GM15510 (cell line): ENCODE data around the gene PRDX5.
A peak's percentile ranks its signal among the peaks of the same experiment; 100 is the strongest.

ENCODE experiments used
- POLR2A ChIP-seq: IDR thresholded peaks from 3 replicates; pipeline ENCODE4 v1.6.1; 2011; ENCODE audit warnings: borderline replicate concordance; ENCODE audit not compliant: insufficient read length; ENCODE audit errors: extremely low read depth

PRDX5 gene

GRCh38 chr11:64297699-64298358 is 20.1 kb upstream of the PRDX5 start:
- TF ChIP-seq POLR2A, result no peak

DNA sequence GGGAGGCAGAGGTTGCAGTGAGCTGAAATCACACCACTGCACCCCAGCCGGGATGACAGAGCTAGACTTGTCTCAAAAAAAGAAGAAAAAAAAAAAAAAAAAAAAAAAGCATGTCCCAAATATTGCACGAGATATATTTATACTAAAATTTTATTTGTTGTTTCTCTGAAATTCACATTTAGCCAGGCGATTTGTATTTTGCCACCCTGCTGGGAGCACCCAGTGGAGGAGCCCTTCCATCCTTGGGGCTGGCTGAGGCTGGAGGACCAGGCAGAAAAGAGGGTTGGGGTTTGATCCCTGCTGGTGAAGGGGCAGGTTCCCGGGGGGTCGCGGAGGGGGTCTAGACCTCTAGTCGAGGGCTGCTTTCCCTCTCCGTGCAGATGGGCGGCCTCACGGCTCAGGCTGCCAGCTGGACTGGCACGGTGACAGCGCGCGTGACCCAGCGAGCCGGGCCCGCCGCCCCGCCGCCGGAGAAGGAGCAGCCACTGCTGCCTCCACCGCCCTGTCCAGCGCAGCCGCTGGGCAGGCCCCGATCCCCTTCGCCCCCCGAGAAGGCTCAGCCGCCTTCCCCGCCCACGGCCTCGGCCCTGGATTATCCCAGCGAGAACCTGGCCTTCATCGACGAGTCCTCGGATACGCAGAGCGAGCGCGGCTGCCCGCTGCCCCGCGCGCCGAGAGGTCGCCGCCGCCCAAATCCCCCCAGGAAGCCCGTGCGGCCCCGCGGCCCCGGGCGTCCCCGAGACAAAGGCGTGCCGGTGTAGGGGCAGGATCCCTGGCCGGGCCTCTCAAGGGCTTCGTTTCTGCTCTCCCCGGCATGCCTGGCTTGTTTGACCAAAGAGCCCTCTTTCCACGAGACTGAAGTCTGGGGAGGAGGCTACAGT is 18.7 kb upstream of the PRDX5 start:
- TF ChIP-seq POLR2A, result no peak

DNA sequence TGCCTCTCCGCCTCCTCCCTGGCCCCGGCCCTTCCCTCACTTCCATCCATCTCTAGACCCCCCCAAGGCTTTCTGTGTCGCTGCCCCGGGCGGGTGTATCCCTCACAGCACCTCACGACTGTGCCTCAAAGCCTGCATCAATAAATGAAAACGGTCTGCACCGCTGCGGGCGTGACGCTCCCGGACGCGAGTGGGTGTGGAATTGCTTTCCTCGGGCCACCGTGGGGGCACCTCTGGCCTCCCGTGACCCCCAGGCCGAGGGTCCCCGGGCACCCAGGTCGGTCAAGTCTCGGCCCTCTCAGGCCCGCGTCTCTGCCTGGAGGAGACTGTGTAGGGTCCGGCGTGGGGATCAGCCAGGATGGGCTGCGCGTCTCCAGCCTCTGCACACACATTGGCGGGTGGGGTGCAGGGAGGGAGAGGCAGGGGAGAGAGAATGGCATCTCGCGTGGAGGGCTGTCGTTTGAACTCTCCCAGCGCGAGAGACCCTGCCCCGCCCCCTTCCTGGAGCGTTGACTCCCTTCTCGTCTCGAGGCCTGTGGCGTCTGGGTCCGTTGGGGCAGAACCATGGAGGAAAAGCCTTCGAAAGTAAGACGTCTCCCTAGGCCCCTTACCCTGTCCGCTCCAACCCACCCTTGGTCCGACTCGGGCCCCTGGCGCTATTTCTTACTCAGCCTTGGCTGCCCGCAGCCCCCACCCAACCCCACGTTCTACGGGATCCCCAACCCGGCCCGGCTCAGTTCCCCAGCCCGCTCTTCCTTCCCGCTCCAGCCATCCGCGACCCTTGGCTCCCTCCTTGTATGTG is 17.9 kb upstream of the PRDX5 start, which contains the start of gene CATSPERZ:
TSS of gene CATSPERZ (plus strand) at position 512 of the 802 bp plus-strand sequence. CDS start at position 565, 53 bp downstream.
- TF ChIP-seq POLR2A, result no peak

- no peak for TF ChIP-seq POLR2A
Observed at GRCh38 chr11:64303109-64304031, 14.6 kb upstream of the PRDX5 start.

DNA sequence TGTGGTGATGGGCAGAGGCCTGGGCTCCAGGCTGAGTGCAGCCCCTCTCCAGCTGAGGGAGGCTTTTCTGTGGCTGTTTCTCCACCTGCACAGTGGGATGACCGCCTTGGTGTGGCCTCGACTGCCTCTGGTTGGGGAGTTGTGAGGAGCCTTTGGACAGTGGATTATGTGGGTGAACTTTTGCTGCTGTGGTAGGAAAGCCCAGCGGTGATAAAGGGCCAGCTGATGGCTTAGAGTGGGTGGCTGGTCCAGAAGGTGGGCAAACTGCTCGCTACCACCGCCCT is 13.9 kb upstream of the PRDX5 start:
- TF ChIP-seq POLR2A, result no peak

DNA sequence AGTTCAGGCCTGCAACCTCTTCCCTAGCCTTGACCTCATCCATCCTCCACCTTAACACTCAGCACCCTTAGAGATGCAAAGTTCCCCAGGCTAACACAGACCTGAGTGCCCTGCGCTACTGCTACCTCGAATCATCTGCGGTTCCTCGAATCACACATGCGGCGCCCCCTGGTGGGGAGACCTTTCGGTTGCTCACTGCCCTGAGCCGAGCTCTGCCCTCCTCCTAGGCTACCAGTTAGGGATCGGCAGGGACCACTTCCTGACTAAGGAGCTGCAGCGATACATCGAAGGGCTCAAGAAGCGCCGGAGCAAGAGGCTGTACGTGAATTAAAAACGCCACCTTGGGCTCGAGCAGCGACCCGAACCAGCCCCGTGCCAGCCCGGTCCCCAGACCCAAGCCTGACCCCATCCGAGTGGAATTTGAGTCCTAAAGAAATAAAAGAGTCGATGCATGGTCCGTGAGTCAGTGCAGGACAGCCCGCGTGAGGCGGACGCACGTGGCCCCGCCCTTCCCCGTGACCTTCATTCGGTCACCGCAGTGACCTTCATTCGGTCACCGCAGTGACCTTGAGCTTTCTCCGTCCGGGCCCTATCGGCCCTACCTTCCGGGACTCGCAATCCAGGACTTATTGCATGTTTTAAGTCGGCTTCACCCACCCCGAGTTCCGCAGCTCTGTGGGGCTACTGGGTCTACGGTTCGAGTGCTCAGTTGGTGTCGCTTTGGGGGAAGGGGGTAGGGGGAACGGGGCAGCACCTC is 13.4 kb upstream of the PRDX5 start:
- TF ChIP-seq POLR2A, result peak; percentile 71

- TF ChIP-seq POLR2A, result peak; percentile 73
Observed at GRCh38 chr11:64305075-64305690, 12.7 kb upstream of the PRDX5 start, which contains the start of gene ESRRA. ESRRA (plus strand) TSS chr11:64305524; CDS start chr11:64307180, 1,656 bp downstream.

DNA sequence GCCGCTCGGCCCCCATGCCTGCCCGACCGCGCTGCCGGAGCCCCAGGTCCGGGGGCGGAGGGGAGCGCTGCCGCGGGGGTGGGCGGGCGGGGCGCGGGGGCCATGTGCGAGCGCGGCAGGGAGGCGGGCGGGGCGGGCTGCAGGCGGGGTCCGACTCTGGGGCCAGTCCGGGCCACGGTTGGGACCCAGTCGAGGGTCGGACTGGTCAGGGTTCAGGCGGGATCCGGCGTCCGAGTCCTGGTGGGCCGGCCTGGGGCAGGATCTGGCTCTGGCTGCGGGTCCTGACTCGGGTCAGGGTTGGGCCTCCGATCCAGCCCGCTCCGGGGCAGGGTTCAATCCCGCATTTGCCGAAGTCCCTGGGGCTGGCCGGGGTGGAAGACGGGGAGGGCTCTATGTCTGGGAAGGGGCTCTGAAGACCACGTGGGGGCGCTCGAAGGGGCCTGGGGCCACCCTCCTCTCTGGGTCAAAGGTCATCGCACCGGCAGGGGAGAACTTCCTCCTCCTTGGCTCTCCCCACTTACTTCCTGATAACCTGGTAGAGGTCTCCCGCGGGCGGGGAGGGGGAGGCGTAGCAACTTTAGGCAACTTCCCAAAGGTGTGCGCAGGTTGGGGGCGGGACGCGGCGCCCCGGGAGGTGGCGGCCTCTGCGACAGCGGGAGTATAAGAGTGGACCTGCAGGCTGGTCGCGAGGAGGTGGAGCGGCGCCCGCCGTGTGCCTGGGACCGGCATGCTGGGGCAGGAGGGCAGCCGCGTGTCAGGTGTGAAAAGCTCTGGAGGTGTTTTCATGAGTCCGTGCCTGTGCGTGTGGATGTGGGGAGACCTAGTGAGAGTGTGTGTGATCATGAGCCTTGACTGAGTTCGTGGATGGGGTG is 12.0 kb upstream of the PRDX5 start:
- peak; percentile 34 for TF ChIP-seq POLR2A

DNA sequence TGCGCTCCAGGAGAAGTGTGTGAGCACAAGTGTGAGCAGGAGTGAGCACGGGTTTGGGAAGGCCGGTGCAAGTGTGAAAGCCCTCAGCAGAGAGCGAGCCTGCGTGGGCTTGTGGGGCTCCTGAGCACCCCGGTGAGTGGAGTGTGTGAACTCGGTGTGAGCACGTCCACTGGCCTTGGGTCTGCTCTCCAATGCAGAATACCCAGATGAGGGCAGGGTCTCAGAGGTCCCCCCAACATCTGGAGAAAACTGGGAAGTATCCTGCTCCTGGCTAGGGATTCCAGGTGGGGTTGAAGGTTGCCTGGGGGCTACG is 11.4 kb upstream of the PRDX5 start:
- no peak for TF ChIP-seq POLR2A

DNA sequence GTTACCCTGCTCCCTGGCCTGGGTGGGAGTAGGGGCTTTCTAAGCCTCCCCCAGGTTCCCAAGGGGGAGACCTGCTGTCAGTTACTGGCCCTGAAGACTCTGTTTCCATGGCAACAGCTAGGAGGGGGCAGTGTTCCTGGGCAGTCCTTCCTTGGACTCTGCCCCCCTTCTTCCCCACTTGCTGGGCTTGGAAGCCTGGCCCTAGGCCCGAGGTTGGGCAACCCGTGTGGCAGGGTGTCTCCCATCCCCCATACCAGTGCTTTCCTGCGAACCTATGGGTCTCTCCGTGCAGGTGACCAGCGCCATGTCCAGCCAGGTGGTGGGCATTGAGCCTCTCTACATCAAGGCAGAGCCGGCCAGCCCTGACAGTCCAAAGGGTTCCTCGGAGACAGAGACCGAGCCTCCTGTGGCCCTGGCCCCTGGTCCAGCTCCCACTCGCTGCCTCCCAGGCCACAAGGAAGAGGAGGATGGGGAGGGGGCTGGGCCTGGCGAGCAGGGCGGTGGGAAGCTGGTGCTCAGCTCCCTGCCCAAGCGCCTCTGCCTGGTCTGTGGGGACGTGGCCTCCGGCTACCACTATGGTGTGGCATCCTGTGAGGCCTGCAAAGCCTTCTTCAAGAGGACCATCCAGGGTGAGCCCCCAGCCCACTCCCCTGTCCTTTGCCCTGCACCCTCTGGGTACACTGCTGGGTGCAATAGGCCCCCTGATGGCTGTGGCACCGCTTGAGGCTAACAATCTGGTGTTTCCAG is 10.9 kb upstream of the PRDX5 start:
- no peak for TF ChIP-seq POLR2A

DNA sequence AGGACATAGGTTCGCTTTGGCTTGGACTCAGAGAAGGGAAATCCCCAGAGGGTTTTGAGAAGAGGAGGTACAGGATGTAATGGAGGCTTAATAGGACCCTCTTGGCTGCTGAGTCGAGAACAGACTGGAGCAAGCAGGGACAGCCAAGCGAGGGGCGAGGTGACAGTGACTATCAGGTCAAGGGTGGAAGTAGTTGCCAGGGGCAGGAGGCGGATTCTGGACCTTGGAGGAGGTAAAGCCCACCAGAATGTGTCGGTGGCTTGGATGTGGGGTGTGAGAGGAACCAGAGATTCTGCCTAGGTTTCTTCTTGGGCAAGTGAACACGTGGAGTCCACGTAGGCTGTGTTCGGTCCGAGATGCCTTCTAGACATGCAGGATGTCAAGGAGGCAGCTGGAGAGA is 5.0 kb upstream of the PRDX5 start:
- no peak for TF ChIP-seq POLR2A
